ENCODE data around the gene ANGPTL2. TPM values are rescaled to one million over a fixed set of nuclear protein-coding genes. Genes with fewer than 3 reads are reported as not detected.

ANGPTL2 gene
- total RNA-seq, 1 donor from 2014 or later: 1.1 TPM

GRCh38 chr9:127162046-127162863, 39.8 kb upstream of the ANGPTL2 start:
- no peak for TF ChIP-seq CTCF (conservative IDR thresholded peaks at IDR 0.05; ENCODE audit: low read depth, low read length)
- no peak for DNase-seq (ENCODE audit: low read depth)

GRCh38 chr9:127161081-127161624, 38.7 kb upstream of the ANGPTL2 start:
- no peak for DNase-seq (ENCODE audit: low read depth)
- no peak overlapping the region for H3K4me3 ChIP-seq (ENCODE audit: low read depth, low read length)
- no peak for TF ChIP-seq CTCF (conservative IDR thresholded peaks at IDR 0.05; ENCODE audit: low read depth, low read length)

More at GRCh38 chr9:127162046-127162863, 39.8 kb upstream of the ANGPTL2 start:
- no peak overlapping the region for H3K4me3 ChIP-seq (ENCODE audit: low read depth, low read length)

- no peak overlapping the region for H3K4me3 ChIP-seq (ENCODE audit: low read depth, low read length)
- TF ChIP-seq CTCF (conservative IDR thresholded peaks at IDR 0.05; ENCODE audit: low read depth, low read length): no peak
- DNase-seq (ENCODE audit: low read depth): no peak
These were observed 37.6 kb upstream of the ANGPTL2 start for GRCh38 chr9:127159949-127160610.

GRCh38 chr9:127159325-127159801, 36.9 kb upstream of the ANGPTL2 start:
- peak; percentile 44 for TF ChIP-seq CTCF (conservative IDR thresholded peaks at IDR 0.05; ENCODE audit: low read depth, low read length)
- DNase-seq (ENCODE audit: low read depth): peak; percentile 89
- H3K4me3 ChIP-seq (ENCODE audit: low read depth, low read length): no peak overlapping the region

- no peak for DNase-seq (ENCODE audit: low read depth)
- H3K4me3 ChIP-seq (ENCODE audit: low read depth, low read length): no peak overlapping the region
- TF ChIP-seq CTCF (conservative IDR thresholded peaks at IDR 0.05; ENCODE audit: low read depth, low read length): no peak
These were observed 36.4 kb upstream of the ANGPTL2 start for GRCh38 chr9:127158786-127159324.

GRCh38 chr9:127155314-127155960, 33.0 kb upstream of the ANGPTL2 start:
- no peak for DNase-seq (ENCODE audit: low read depth)
- H3K4me3 ChIP-seq (ENCODE audit: low read depth, low read length): no peak overlapping the region
- no peak for TF ChIP-seq CTCF (conservative IDR thresholded peaks at IDR 0.05; ENCODE audit: low read depth, low read length)

Data from epithelial cell of proximal tubule (primary cell).